ENCODE results near the gene AGAP3.

DNA sequence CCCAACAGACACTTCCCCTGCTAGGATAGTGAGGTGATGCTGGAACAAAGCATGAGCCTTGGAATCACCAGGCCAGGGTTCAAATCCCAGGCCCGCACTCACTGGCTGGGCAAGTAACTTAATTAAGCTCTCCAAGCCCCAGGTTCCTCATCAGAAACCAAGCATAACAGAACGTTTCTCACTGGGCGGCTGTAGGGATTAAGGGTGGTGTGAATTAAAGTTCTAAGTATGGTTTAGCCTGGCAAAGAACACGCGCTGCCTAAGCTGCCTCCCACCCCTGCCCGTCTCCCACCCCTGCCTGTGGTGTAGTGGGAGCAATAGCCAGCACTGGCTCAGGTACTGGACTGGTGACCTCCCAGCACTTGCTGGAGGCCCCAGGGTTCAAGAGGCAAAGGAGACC lies 21.3 kb upstream of the AGAP3 start:
- no peak for TF ChIP-seq POLR2A (IDR thresholded peaks at IDR 0.05)
- TF ChIP-seq, protein P1, sequence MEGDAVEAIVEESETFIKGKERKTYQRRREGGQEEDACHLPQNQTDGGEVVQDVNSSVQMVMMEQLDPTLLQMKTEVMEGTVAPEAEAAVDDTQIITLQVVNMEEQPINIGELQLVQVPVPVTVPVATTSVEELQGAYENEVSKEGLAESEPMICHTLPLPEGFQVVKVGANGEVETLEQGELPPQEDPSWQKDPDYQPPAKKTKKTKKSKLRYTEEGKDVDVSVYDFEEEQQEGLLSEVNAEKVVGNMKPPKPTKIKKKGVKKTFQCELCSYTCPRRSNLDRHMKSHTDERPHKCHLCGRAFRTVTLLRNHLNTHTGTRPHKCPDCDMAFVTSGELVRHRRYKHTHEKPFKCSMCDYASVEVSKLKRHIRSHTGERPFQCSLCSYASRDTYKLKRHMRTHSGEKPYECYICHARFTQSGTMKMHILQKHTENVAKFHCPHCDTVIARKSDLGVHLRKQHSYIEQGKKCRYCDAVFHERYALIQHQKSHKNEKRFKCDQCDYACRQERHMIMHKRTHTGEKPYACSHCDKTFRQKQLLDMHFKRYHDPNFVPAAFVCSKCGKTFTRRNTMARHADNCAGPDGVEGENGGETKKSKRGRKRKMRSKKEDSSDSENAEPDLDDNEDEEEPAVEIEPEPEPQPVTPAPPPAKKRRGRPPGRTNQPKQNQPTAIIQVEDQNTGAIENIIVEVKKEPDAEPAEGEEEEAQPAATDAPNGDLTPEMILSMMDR (IDR thresholded peaks at IDR 0.05), result no peak

All from prostate gland (tissue), 2 donors.